ENCODE results near the gene WBP2.
"Not testable (repeated sequence)": the region's sequence is repeated elsewhere in the genome, so short reads cannot be mapped to it uniquely, and the experiment has no call there.

GRCh38 chr17:75868730-75869281, 13.7 kb upstream of the WBP2 start:
- TF ChIP-seq CTCF (tag by site-specific recombination; IDR thresholded peaks at IDR 0.05); ZNF184 (tag by site-specific recombination; IDR thresholded peaks at IDR 0.05); ZSCAN18 (tag by site-specific recombination; IDR thresholded peaks at IDR 0.05); REST (tag by site-specific recombination; IDR thresholded peaks at IDR 0.05); ZNF558 (tag by site-specific recombination; IDR thresholded peaks at IDR 0.05); ZBTB26 (tag by site-specific recombination; optimal IDR thresholded peaks at IDR 0.05); PATZ1 (tag by site-specific recombination; IDR thresholded peaks at IDR 0.05); TCF7L2 (IDR thresholded peaks at IDR 0.05; ENCODE audit: borderline replicate concordance, low read depth, low read length); ZNF132 (tag by site-specific recombination; IDR thresholded peaks at IDR 0.05; ENCODE audit: borderline replicate concordance); ZNF214 (tag by site-specific recombination; IDR thresholded peaks at IDR 0.05; ENCODE audit: borderline replicate concordance); ZFHX2 (tag by site-specific recombination; conservative IDR thresholded peaks at IDR 0.05); BCL6B (tag by site-specific recombination; IDR thresholded peaks at IDR 0.05): not testable (repeated sequence)

Measured in HEK293 (cell line).